Dedifferentiated amniotic fluid mesenchymal stem cell (primary cell): Measurements from ENCODE around the gene PLEKHA3.
"Not testable (repeated sequence)": the region's sequence is repeated elsewhere in the genome, so short reads cannot be mapped to it uniquely, and the experiment has no call there.

Source experiments
- DNase-seq: peaks from one replicate; pipeline ENCODE4 v3.0.0-alpha.2; 2016; ENCODE audit errors: extremely low spot score

PLEKHA3 gene

GRCh38 chr2:178523596-178524134 lies 43.4 kb downstream of the PLEKHA3 start:
- DNase-seq, result no peak

- not testable (repeated sequence) for DNase-seq
Measured at GRCh38 chr2:178525010-178525409, 44.8 kb downstream of the PLEKHA3 start.

DNA sequence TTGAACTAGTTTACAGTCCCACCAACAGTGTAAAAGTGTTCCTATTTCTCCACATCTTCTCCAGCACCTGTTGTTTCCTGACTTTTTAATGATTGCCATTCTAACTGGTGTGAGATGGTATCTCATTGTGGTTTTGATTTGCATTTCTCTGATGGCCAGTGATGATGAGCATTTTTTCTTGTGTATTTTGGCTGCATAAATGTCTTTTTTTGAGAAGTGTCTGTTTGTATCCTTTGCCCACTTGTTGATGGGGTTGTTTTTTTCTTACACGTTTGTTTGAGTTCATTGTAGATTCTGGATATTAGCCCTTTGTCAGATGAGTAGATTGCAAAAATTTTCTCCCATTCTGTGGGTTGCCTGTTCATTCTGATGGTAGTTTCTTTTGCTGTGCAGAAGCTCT lies 45.2 kb downstream of the PLEKHA3 start:
- not testable (repeated sequence) for DNase-seq

GRCh38 chr2:178526256-178526655 lies 46.0 kb downstream of the PLEKHA3 start:
- no peak for DNase-seq

DNA sequence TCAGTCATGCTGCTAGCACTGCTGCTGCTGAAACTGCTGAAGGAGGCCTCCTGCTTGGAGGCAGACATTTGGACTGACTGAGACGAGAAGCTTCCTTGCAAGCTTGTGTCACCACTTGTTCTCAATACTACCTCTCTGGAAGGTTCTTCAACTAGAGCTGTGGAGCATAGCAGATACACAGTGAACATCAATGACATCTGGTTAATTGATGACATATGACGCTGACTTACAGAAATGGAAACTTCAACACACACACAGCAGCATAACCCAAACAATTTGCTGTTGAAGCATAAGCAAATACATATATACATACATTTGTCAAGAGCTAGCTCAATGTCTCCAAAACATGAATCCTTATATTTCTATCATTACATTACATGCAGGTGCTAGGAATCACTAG lies 47.3 kb downstream of the PLEKHA3 start:
- no peak for DNase-seq

GRCh38 chr2:178528647-178529046 lies 48.4 kb downstream of the PLEKHA3 start:
- DNase-seq, result no peak

- no peak for DNase-seq
Measured at GRCh38 chr2:178529194-178529593, 48.9 kb downstream of the PLEKHA3 start.

DNA sequence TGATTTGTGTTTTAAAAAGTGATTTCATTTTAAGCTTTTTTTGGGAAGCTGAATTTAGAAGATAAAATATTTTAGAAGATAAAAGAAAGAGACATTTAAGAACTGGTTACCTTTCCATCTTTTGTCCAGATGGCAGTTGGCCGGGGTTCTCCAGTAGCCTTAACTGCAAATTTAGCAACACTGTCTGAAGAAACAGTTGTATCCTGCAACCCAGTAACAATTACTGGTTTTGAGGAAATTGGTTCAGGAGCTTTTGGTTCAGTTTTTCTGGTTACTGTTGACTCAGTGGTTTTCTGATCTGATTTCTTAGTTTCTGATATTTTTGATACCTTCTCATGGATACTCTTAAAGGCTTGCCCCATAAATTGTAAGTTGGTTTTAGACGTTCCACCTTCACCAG lies 49.9 kb downstream of the PLEKHA3 start:
- no peak for DNase-seq

GRCh38 chr2:178530625-178531142 lies 50.4 kb downstream of the PLEKHA3 start:
- no peak for DNase-seq

GRCh38 chr2:178531168-178531567 lies 50.9 kb downstream of the PLEKHA3 start:
- no peak for DNase-seq

- no peak for DNase-seq
Measured at GRCh38 chr2:178536037-178536436, 55.8 kb downstream of the PLEKHA3 start.

GRCh38 chr2:178542161-178542560 lies 61.9 kb downstream of the PLEKHA3 start:
- DNase-seq, result no peak

GRCh38 chr2:178542569-178542968 lies 62.3 kb downstream of the PLEKHA3 start:
- no peak for DNase-seq

DNA sequence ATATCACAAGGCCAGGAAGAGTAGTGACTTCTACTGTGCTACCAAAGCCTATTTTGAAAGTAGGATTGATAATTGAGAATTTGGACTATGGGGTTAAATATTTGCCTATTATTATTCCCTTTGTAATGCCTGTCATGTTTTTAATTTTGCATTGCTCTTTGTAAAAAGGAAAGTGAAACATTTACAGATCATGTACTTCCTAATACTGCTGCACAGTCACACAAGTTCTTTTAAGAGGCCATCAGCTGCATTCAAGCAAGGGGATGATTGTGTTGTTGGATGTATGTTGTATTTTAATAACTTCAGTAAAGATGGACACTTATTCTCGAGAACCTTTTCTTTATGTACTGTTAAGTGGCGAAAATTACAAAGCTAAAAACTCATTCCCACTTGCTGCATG lies 70.1 kb downstream of the PLEKHA3 start:
- no peak for DNase-seq

DNA sequence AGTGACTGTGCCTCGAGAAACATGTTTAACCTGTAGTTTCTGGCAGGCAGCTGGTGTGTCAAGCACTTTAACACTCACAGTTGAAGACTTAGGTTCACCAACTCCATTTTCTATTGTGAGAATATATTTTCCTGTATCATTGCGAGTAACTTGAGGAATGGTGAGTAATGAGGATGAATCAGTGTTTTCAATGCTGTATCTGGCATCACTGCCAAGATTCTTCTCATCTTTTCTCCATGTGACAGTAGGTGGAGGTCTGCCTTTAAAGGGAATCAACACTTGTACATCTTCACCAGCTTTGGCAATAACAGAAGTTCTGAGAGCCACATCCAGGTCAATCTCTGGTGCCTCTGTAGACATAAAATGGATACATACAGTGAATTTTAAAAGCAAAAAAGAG lies 72.8 kb downstream of the PLEKHA3 start:
- DNase-seq, result peak; percentile 52
